HG03135 (cell line): Measurements from ENCODE around the gene TMUB1.

Experiments
- ATAC-seq: cut with Tn5 transposase; IDR thresholded peaks from one replicate; pipeline ENCODE4 v1.9.1; 2021; ENCODE audit warnings: mild to moderate bottlenecking, moderate library complexity; ENCODE audit not compliant: unreplicated experiment

Gene TMUB1

DNA sequence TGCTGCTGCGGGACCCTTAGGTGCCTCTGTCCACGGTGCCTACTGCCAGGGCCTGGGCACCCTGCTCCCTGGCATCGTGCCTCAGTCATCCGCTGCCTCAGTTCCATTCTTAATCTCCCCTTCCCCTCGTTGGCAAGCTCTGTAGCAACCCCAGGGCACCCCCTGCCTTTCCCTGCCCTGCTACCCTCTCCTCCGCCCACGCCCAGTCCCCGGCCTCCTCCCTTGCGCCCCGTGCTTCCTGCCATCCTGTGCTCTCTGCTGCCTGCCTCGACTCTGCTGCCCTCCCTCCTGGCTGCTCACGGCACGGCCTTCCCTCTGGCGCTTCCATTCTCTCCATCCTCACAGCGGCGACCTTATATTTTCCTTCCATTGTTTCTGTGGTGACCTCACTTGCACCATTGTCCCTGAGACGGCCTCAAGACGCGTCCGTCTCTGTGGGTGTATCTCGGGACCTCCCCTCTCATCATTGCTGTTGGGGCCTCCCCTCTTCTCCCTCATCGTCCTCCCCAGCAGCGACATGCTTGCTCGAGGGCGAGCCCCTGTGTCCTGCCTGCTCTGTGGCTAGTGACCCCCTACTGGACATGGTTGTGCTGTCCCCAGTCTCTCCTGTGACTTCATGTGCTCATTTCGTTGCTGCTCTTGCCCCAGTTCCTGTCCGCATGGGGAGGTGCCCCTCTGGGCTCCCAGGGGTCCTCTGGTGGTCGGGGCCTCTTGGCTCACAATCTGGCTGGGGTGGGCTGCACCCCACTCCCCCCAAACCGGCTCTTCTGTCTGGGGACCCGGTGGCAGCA is 38.3 kb upstream of the TMUB1 start:
- ATAC-seq = no peak

DNA sequence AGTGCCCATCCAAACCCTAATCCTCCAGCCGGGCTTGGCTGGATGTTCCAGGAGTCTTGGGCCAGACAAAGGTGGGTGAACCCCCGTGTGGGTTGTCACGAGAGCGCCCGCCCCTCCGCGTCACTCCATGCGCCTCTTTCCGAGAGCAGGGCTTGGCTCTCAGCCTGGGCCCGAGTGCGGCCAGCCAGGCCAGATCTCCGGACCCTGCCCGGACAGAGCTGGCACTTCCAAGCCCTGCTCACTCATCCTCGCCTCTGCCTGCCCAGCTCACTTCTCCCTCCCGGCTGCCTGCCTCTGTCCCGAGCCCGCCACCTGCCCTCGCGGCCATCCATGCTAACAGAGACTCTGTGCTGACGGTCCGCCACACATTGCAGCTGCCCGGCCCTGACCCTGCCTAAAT is 37.6 kb upstream of the TMUB1 start:
- ATAC-seq = no peak

DNA sequence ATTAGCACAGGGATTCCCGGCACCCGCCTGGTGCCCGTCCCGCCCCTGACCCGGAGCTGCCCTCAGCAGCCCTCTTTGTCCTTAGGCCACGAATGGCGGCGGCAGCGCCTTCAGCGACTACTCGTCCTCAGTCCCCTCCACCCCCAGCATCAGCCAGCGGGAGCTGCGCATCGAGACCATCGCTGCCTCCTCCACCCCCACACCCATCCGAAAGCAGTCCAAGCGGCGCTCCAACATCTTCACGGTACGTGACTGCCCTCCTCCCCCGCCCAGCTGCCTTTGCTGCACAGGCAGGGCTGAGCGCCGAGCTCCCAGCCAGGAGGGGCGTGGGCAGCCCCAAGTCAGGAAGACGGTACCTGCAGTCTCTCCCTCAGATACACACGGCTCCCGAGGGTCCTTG is 36.6 kb upstream of the TMUB1 start:
- no peak for ATAC-seq

DNA sequence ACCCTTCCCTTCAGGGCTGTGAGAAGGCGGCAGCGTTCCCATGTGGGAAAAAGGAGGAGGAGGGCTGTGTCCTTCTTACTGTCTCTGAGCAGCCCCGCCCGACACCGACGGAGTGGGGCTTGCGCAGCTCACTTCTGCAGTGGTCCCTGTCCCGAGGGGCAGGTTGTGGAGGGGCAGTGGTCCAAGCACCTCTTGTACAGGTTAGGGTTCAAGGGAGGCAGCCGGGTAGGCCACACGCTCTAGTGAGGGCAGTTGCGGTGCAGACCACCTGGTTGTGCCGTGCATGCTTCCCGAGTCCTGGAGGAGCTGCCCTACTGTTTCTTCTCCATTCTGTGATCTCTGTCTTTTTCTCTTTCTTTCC is 35.7 kb upstream of the TMUB1 start:
- ATAC-seq = no peak

GRCh38 chr7:151118108-151119054 is 35.1 kb upstream of the TMUB1 start:
- ATAC-seq = no peak

- ATAC-seq = no peak
Measured at GRCh38 chr7:151117565-151117964, 34.3 kb upstream of the TMUB1 start.

DNA sequence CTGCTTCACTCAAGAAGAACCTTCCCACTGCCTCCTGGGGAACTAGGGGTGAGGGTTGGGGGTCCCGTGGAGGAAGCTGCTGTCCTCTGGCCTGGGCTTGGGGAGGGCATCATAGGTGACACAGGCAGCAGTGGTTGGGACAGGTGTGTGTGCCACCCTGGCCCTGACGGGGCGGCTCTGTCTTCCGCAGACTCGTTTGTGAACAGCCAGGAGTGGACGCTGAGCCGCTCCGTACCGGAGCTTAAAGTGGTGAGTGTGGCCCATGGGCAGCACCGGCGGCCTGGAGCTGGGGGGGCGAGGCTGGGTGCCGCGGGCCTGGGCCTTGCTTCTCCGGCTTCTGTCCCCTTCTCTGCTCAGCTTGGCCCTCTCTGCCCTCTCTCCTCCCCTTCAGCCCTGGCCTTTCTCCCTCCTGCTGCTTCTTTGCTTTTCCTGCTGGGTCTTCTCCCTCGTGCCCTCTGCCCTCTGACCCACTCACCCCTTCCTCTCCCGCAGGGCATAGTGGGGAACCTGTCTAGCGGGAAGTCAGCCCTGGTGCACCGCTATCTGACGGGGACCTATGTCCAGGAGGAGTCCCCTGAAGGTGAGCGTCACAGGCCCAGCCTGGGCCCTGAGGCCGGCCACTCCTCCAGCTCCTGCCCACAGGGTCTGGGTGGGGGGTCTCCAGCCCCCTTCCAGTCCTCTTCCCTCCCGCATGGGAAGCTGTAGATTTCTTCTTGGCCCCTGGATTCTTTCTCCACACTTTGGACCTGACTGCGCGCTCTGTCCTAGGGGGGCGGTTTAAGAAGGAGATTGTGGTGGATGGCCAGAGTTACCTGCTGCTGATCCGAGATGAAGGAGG is 33.5 kb upstream of the TMUB1 start:
- ATAC-seq = no peak

- ATAC-seq = no peak
Measured at GRCh38 chr7:151115836-151116418, 32.6 kb upstream of the TMUB1 start.

- ATAC-seq = no peak
Measured at GRCh38 chr7:151115121-151115835, 32.0 kb upstream of the TMUB1 start.

DNA sequence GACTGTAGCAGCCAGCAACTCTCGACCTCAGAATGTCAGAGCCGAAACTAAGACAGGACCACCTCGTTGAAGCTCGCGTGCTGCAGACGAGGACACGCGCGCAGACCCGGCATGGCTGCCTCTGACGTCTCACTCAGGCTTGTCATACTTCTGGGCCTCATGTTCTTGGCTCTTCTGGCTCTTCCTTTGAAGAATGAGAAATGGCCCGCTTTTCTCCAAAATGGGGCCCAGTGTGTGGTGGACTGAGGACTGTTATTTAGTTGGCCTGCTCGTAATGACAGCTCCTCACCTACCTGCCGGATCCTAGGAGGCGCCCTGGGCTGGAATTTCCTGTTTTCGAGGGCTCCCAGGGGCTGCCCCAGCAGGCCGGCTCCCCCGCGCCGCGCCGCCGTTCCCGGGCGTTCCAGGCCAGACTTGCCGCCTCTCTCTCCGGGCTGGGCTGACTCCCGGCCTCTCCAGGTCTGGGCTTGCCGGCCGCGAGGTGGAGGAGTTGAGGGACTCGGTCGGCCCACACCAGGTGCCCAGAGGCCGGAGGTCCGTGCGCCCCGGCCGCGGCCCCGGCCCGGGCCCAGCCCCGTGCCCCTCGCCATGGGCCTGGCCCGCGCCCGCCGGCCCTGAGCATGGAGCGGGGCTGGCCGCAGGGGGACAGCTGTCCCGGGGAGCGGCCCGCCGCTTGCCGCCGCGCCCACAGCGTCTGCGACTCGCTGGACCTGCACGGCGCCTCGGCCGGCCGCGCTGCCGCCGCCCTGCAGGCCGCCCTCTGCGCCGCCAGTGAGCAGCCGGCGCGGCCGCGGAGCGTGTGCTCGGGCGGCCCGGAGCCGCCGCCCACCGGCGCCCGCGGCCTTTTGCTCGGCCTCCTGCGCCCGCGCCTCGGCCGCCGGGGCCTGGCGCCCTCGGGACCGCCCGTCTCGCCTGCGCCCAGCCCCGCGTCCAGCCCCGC is 31.1 kb upstream of the TMUB1 start:
- ATAC-seq = no peak

DNA sequence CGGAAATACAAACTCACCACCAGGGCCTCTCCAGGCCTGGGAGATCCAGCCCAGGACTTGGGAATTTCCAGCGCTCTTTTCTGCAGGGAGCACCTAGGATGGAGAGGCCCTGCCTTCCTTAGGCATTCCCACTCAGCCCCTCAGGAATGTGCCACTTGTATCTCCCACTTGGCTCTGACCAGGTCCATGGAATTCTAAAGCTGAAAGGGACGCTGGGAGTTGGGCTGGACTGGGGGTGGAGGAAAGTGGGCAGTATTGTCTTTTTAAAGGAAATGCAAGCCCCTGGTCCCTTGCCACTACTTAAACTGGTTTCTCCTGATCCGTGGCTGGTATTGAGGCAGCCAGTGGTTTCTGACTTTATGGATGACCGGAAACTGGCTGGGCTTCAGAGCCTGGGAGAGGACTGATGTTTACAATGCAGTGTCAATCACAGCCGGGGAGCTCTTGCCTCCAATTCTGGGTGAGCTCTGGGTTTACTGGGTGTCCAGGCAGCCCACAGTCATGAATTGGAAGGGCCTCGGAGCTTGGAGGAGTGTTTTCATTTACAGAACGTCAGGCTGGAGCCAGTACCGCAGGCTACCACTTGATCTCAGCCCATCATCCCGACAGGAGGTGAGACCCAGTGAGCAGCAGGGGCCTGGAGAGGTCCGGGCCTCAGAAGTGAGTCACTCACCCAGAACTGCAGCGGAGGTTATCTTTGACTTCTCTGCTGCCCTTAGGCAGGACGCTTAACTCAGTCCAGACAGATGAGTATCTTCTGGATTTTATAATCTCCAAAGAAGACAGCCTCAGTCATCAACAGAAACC is 30.3 kb upstream of the TMUB1 start:
- no peak for ATAC-seq

GRCh38 chr7:151110941-151111645 is 27.8 kb upstream of the TMUB1 start:
- peak; percentile 52 for ATAC-seq

- no peak for ATAC-seq
Measured at GRCh38 chr7:151110236-151110940, 27.1 kb upstream of the TMUB1 start.

- no peak for ATAC-seq
Measured at GRCh38 chr7:151109094-151110048, 26.1 kb upstream of the TMUB1 start.

- no peak for ATAC-seq
Measured at GRCh38 chr7:151107882-151108281, 24.6 kb upstream of the TMUB1 start.
